ENCODE data around the gene TBCK. TPM values are rescaled to one million over a fixed set of nuclear protein-coding genes. Genes with fewer than 3 reads are reported as not detected.

The TBCK gene
- total and polyA plus RNA-seq, 5 donors, result 6.9 to 29.0 (median 21.7) TPM

Other genes with a start within 250 kb of the TBCK start
- 10 to 100 TPM; 31.1 to 37.5 (median 35.3) TPM for gene AIMP1, start 341 bp upstream of the TBCK start, total RNA-seq
- 25.7 TPM for gene AIMP1, start 341 bp upstream of the TBCK start, polyA plus RNA-seq
- not detected for gene GIMD1, start 52.6 kb upstream of the TBCK start, total RNA-seq
- gene GIMD1, start 52.6 kb upstream of the TBCK start, polyA plus RNA-seq, result not detected